SK-N-SH (cell line): ENCODE measurements around the gene FOXF2. TPM values are rescaled to one million over a fixed set of nuclear protein-coding genes. Genes with fewer than 3 reads are reported as not detected.

ENCODE experiments used
- CTCF ChIA-PET: fragments of 300-600, 350-600 bp; formaldehyde crosslinking; extraction: SDS; loops from one replicate; lab custom pipeline; 2021; lab: Yijun Ruan, JAX
- POLR2A ChIA-PET: fragments of 350-600 bp; sonication (Branson Sonifier 250); formaldehyde crosslinking; extraction: SDS; loops from one replicate; lab custom pipeline; 2020; ENCODE audit warnings: antibody characterized with exemption, inconsistent platforms; lab: Yijun Ruan, JAX
- DNase-seq: peaks from one replicate; pipeline ENCODE4 v3.0.0; 2012
- H2AFZ ChIP-seq: fragments of 200-600 bp; sonication (generic); 2 replicates; pipeline ENCODE4 v1.8.1; 2016; ENCODE audit warnings: antibody characterized with exemption, mild to moderate bottlenecking, low read depth
- H3F3A ChIP-seq: fragments of 200-600 bp; sonication (generic); replicated peaks from 2 replicates; pipeline ENCODE3; 2016; ENCODE audit warnings: antibody characterized with exemption, mild to moderate bottlenecking; ENCODE audit not compliant: insufficient read depth
- H3K27ac ChIP-seq, 2 experiments: fragments of 200-500 bp in 1 of 2; fragments of 200-600 bp in 1 of 2; sonication (Bioruptor generic) in 1 of 2; sonication (generic), shearing (Covaris generic) in 1 of 2; 2 replicates each; pipeline versions ENCODE4 v1.5.1 to v1.6.1; 2014 to 2016; ENCODE audit warnings: low read depth in 2 of 2, inconsistent platforms in 1 of 2, low read length in 1 of 2, mild to moderate bottlenecking in 1 of 2, mixed read lengths in 1 of 2
- H3K27me3 ChIP-seq: fragments of 200-600 bp; sonication (generic), shearing (Covaris generic); 2 replicates; pipeline ENCODE4 v1.6.1; 2016; ENCODE audit warnings: mixed run types; ENCODE audit not compliant: insufficient read depth
- H3K36me3 ChIP-seq, 2 experiments: fragments of 200-500 bp in 1 of 2; fragments of 200-600 bp in 1 of 2; sonication (Bioruptor generic) in 1 of 2; sonication (generic) in 1 of 2; replicated peaks in 1 of 2; 2 replicates each; pipeline versions ENCODE3 to v1.5.1; 2014 to 2016; ENCODE audit warnings: low read length in 1 of 2, mild to moderate bottlenecking in 1 of 2; ENCODE audit not compliant: insufficient read depth in 2 of 2, control insufficient read depth in 1 of 2
- H3K4me1 ChIP-seq, 2 experiments: fragments of 200-500 bp in 1 of 2; fragments of 200-600 bp in 1 of 2; sonication (Bioruptor generic) in 1 of 2; sonication (generic), shearing (Covaris generic) in 1 of 2; 2 replicates each; pipeline versions ENCODE4 v1.5.1 to v1.6.1; 2014 to 2016; ENCODE audit warnings: low read depth in 1 of 2, low read length in 1 of 2, mixed run types in 1 of 2; ENCODE audit not compliant: insufficient read depth in 2 of 2, control insufficient read depth in 1 of 2
- H3K4me2 ChIP-seq: fragments of 200-600 bp; sonication (generic), shearing (Covaris generic); 2 replicates; pipeline ENCODE4 v1.6.1; 2017; ENCODE audit warnings: mixed run types
- H3K4me3 ChIP-seq, 2 experiments: fragments of 200-500 bp in 1 of 2; fragments of 200-600 bp in 1 of 2; sonication (Bioruptor generic) in 1 of 2; sonication (generic), shearing (Covaris generic) in 1 of 2; 2 replicates each; pipeline versions ENCODE4 v1.5.1 to v1.8.1; 2014 to 2016; ENCODE audit warnings: low read depth in 2 of 2, inconsistent platforms in 1 of 2, low read length in 1 of 2, mild to moderate bottlenecking in 1 of 2, mixed read lengths in 1 of 2, moderate library complexity in 1 of 2
- H3K79me2 ChIP-seq: fragments of 200-600 bp; sonication (generic); 2 replicates; pipeline ENCODE4 v1.8.1; 2017; ENCODE audit warnings: mild to moderate bottlenecking; ENCODE audit not compliant: insufficient read depth
- H3K9ac ChIP-seq: fragments of 200-600 bp; sonication (generic); 2 replicates; pipeline ENCODE4 v1.6.1; 2017; ENCODE audit warnings: mixed run types
- H3K9me2 ChIP-seq: fragments of 200-600 bp; sonication (generic); 2 replicates; pipeline ENCODE4 v1.6.1; 2017; ENCODE audit warnings: mixed run types
- H3K9me3 ChIP-seq: fragments of 200-600 bp; sonication (generic); 2 replicates; pipeline ENCODE4 v1.6.1; 2017; ENCODE audit warnings: mixed run types, mild to moderate bottlenecking, moderate library complexity
- H4K20me1 ChIP-seq: fragments of 200-600 bp; sonication (generic); 2 replicates; pipeline ENCODE4 v1.6.1; 2017; ENCODE audit warnings: mild to moderate bottlenecking, mixed run types; ENCODE audit not compliant: insufficient read depth
- EP300 ChIP-seq, 2 experiments: IDR thresholded peaks; 2 replicates each; pipeline versions ENCODE4 v1.4.0 to v1.6.1; 2012; ENCODE audit warnings: borderline replicate concordance in 1 of 2, low read depth in 1 of 2, low read length in 1 of 2
- EZH2phosphoT487 ChIP-seq: fragments of 200-600 bp; sonication (generic); IDR thresholded peaks from 2 replicates; pipeline ENCODE4 v1.6.1; 2017; ENCODE audit warnings: low read depth, mixed run types, mild to moderate bottlenecking, antibody characterized with exemption, moderate library complexity, borderline replicate concordance
- FOXJ3 ChIP-seq: sonication (generic); formaldehyde crosslinking; IDR thresholded peaks from 2 replicates; pipeline ENCODE4 v1.5.1; 2020; ENCODE audit warnings: mild to moderate bottlenecking, missing genetic modification reagents
- GABPA ChIP-seq: IDR thresholded peaks from 2 replicates; pipeline ENCODE4 v1.4.0; 2012; ENCODE audit warnings: low read depth, mild to moderate bottlenecking
- IRF3 ChIP-seq: fragments of 150-350 bp; IDR thresholded peaks from 2 replicates; pipeline ENCODE4 v1.6.1; 2016; ENCODE audit warnings: mild to moderate bottlenecking, low read depth, low read length
- MEF2A ChIP-seq: IDR thresholded peaks from 2 replicates; pipeline ENCODE4 v1.4.0; 2012; ENCODE audit warnings: low read depth, borderline replicate concordance
- NRF1 ChIP-seq: IDR thresholded peaks from 2 replicates; pipeline ENCODE4 v1.6.1; 2012; ENCODE audit warnings: low read depth, mild to moderate bottlenecking, low read length
- RAD21 ChIP-seq: IDR thresholded peaks from 2 replicates; pipeline ENCODE4 v1.6.1; 2012; ENCODE audit warnings: mild to moderate bottlenecking, low read length
- RCOR1 ChIP-seq: fragments of 150-350 bp; IDR thresholded peaks from 2 replicates; pipeline ENCODE4 v1.6.1; 2017; ENCODE audit warnings: antibody characterized with exemption, low read length
- REST ChIP-seq: IDR thresholded peaks from 2 replicates; pipeline ENCODE4 v1.6.1; 2012; ENCODE audit warnings: mild to moderate bottlenecking, low read depth, low read length, moderate library complexity
- RFX5 ChIP-seq: IDR thresholded peaks from 2 replicates; pipeline ENCODE4 v1.6.1; 2012; ENCODE audit warnings: mild to moderate bottlenecking, improper control_type of control experiment, low read length
- SIN3A ChIP-seq: IDR thresholded peaks from 2 replicates; pipeline ENCODE4 v1.6.1; 2012; ENCODE audit warnings: low read depth, mild to moderate bottlenecking, low read length, moderate library complexity, borderline replicate concordance
- SMC3 ChIP-seq: IDR thresholded peaks from 2 replicates; pipeline ENCODE4 v1.6.1; 2012; ENCODE audit warnings: low read depth, low read length, improper control_type of control experiment
- ZBTB33 ChIP-seq: IDR thresholded peaks from 2 replicates; pipeline ENCODE4 v1.4.0; 2012; ENCODE audit warnings: low read depth, borderline replicate concordance
- WGBS: methylation state at CpG from one replicate; pipeline ENCODE4 v1.1.6; 2017; ENCODE audit warnings: low lambda C conversion rate; 5-methylcytosine and 5-hydroxymethylcytosine counted together
- polyA plus RNA-seq, 3 experiments: library from polyadenylated mRNA; depleted of rRNA; stranded (reverse); fragments of >200 nt; gene quantifications; 2 replicates each; pipeline ENCODE4 v1.2.3, GENCODE V29; 2012

FOXF2 gene
- polyA plus RNA-seq, 1 of the 3 experiments (the other 2 are of a cell fraction) = not detected

- DNase-seq = no peak
- Histone ChIP-seq H3K79me2 (no peaks in the 10 kb centered on the region), H3K27me3 (peaks cover 67% of the 10 kb centered on the region), H3K4me1 (no peaks in the 10 kb centered on the region), H3K9me2 (no peaks in the 10 kb centered on the region), H3F3A (no peaks in the 10 kb centered on the region), H3K36me3 (no peaks in the 10 kb centered on the region), H4K20me1 (no peaks in the 10 kb centered on the region), H3K4me3 (no peak overlapping the region), H3K9me3 (no peaks in the 10 kb centered on the region), H3K4me2 (no peak overlapping the region), H3K9ac (no peak overlapping the region), H3K27ac (no peak overlapping the region), H2AFZ (no peak overlapping the region)
- CTCF ChIA-PET = interaction anchor here (0.6 kb wide), 1 partner anchor 37 kb away, joined by 3 read pairs; no protein-coding TSS in a partner anchor
- WGBS = 18% methylated on average over 12 of the region's 12 CpGs
- TF ChIP-seq EP300 (IDR thresholded peaks at IDR 0.05; ENCODE audit: borderline replicate concordance in 1 of 2, low read depth in 1 of 2, low read length in 1 of 2) (no peak), NRF1 (no peak), RCOR1 (no peak), MEF2A (no peak), GABPA (no peak), RFX5 (no peak), RAD21 (no peak), EZH2phosphoT487 (no peak), FOXJ3 (CRISPR knock-in tag) (no peak)
- POLR2A ChIA-PET = no interaction called here
Observed at GRCh38 chr6:1417718-1418117, 28.3 kb downstream of the FOXF2 start.

GRCh38 chr6:1418471-1419191, 29.3 kb downstream of the FOXF2 start:
- POLR2A ChIA-PET = no interaction called here
- no peak for TF ChIP-seq GABPA
- TF ChIP-seq RFX5 = no peak
- no peak for TF ChIP-seq IRF3
- TF ChIP-seq ZBTB33 = no peak
- no peak for TF ChIP-seq SIN3A
- TF ChIP-seq REST = no peak
- no peak for TF ChIP-seq SMC3
- TF ChIP-seq RAD21 = no peak
- TF ChIP-seq, all 33 proteins: peak for 0
- Histone ChIP-seq H3K9me2 (no peaks in the 10 kb centered on the region), H3K9me3 (no peaks in the 10 kb centered on the region), H3K9ac (no peak overlapping the region), H3K36me3 (no peaks in the 10 kb centered on the region), H4K20me1 (no peaks in the 10 kb centered on the region), H3K27me3 (peaks cover 66% of the 10 kb centered on the region), H2AFZ (no peak overlapping the region), H3F3A (no peaks in the 10 kb centered on the region), H3K4me1 (no peaks in the 10 kb centered on the region), H3K79me2 (no peaks in the 10 kb centered on the region), H3K27ac (no peak overlapping the region), H3K4me3 (no peak overlapping the region), H3K4me2 (no peak overlapping the region)
- CTCF ChIA-PET = no interaction called here
- no peak for DNase-seq
- WGBS = 12% methylated on average over 13 of the region's 15 CpGs
